ENCODE results near the gene FABP2. TPM values are rescaled to one million over a fixed set of nuclear protein-coding genes. Genes with fewer than 3 reads are reported as not detected.

FABP2 gene
- total RNA-seq, 1 donor from 2014 or later, result not detected

DNA sequence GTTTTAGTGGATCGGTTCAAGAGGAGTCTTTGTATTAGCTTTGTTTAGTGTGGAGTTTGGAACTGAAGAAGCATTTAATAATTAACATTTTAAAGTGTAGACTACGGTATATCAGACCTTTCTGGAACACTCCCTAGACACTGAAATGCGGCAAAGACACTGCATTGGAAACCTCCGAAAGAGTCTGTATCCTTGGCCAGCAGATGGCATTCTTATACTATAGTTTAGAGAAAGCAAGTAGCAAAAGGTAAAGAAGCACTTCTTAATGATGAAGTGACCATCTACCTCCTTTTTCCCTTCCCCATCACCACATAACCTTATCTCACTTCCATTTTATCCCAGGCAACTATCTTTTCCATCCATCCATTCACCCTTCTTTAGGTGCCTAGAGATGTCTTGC lies 7.6 kb downstream of the FABP2 start:
- H3K4me1 ChIP-seq (ENCODE audit: control insufficient read depth in 3 of 3, insufficient read depth in 3 of 3, low read length in 3 of 3), result no peaks in the 10 kb centered on the region
- H3K9ac ChIP-seq (ENCODE audit: low read depth in 1 of 3, low read length in 3 of 3), result no peak overlapping the region
- no peak overlapping the region for H3K4me3 ChIP-seq (ENCODE audit: low read length in 3 of 3)
- H3K9me3 ChIP-seq (ENCODE audit: control insufficient read depth in 3 of 3, low read length in 3 of 3), result no peaks in the 10 kb centered on the region
- no peak overlapping the region for H3K27ac ChIP-seq (ENCODE audit: low read depth, low read length)
- H3K36me3 ChIP-seq (ENCODE audit: control insufficient read depth in 3 of 3, insufficient read depth in 3 of 3, low read length in 3 of 3), result no peaks in the 10 kb centered on the region
- no peaks in the 10 kb centered on the region for H3K27me3 ChIP-seq (ENCODE audit: control insufficient read depth in 3 of 3, insufficient read depth in 3 of 3, low read length in 3 of 3)

DNA sequence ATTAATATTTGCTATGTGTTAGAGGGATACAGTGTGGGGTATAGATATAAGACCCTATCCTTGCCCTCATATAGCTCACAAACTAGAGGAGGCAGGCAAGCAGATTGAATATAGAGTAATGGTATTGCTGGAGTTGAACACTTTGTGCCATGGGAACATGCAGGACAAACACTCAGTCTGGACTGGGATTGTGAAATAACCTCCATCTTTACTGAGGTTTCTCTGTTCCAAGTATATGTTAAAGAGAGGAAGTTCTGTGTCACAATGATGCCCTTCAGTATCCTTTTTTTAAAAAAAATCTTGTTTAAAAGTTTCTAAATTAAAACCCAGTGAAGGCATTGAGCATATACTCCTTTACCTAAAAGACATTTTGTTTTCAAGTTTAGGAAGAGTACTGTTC lies 8.7 kb downstream of the FABP2 start:
- no peaks in the 10 kb centered on the region for H3K27me3 ChIP-seq (ENCODE audit: control insufficient read depth in 3 of 3, insufficient read depth in 3 of 3, low read length in 3 of 3)
- H3K4me1 ChIP-seq (ENCODE audit: control insufficient read depth in 3 of 3, insufficient read depth in 3 of 3, low read length in 3 of 3), result no peaks in the 10 kb centered on the region
- no peak overlapping the region for H3K4me3 ChIP-seq (ENCODE audit: low read length in 3 of 3)
- H3K9ac ChIP-seq (ENCODE audit: low read depth in 1 of 3, low read length in 3 of 3), result no peak overlapping the region
- no peaks in the 10 kb centered on the region for H3K9me3 ChIP-seq (ENCODE audit: control insufficient read depth in 3 of 3, low read length in 3 of 3)
- no peaks in the 10 kb centered on the region for H3K36me3 ChIP-seq (ENCODE audit: control insufficient read depth in 3 of 3, insufficient read depth in 3 of 3, low read length in 3 of 3)
- H3K27ac ChIP-seq (ENCODE audit: low read depth, low read length), result no peak overlapping the region

DNA sequence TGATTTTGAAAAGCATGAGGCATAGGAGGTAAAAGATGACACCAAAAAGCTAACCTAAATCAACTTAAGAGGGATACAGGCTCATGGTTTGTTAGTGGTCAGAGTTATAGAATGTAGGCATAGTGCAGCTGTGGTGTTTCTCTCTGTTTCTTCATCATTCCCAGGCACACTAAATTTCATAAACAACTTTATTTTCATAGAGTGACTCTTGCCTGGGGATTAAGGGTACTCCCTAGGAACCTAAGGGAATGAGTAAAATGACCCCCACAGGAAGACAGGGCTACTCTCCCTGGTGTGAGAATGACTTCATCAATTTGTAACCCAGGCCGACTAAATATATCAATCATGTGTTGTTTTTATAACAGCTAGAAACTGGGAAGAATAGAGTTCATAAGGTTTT lies 11.1 kb downstream of the FABP2 start:
- no peaks in the 10 kb centered on the region for H3K36me3 ChIP-seq (ENCODE audit: control insufficient read depth in 3 of 3, insufficient read depth in 3 of 3, low read length in 3 of 3)
- H3K9ac ChIP-seq (ENCODE audit: low read depth in 1 of 3, low read length in 3 of 3), result no peak overlapping the region
- no peaks in the 10 kb centered on the region for H3K9me3 ChIP-seq (ENCODE audit: control insufficient read depth in 3 of 3, low read length in 3 of 3)
- H3K4me1 ChIP-seq (ENCODE audit: control insufficient read depth in 3 of 3, insufficient read depth in 3 of 3, low read length in 3 of 3), result no peaks in the 10 kb centered on the region
- no peak overlapping the region for H3K4me3 ChIP-seq (ENCODE audit: low read length in 3 of 3)
- H3K27ac ChIP-seq (ENCODE audit: low read depth, low read length), result no peak overlapping the region
- H3K27me3 ChIP-seq (ENCODE audit: control insufficient read depth in 3 of 3, insufficient read depth in 3 of 3, low read length in 3 of 3), result no peaks in the 10 kb centered on the region

DNA sequence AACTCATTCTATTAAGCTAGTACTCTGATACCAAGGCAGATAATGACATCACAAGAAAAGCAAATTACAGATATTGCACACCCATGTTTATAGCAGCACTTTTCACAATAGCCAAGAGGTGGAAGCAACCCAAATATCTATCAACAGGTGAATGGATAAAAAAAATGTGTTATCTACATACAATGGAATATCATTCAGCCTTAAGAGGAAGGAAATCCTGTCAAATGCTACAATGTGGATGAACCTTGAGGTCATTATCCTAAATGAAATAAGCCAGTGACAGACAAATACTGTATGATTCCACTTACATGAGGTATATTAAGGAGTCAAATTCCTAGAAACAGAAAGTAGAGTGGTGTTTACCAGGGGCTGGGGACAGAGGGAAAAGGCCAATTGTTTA lies 14.3 kb downstream of the FABP2 start:
- Histone ChIP-seq H3K27me3 (ENCODE audit: control insufficient read depth in 3 of 3, insufficient read depth in 3 of 3, low read length in 3 of 3) (no peaks in the 10 kb centered on the region), H3K9ac (ENCODE audit: low read depth in 1 of 3, low read length in 3 of 3) (no peak overlapping the region)

DNA sequence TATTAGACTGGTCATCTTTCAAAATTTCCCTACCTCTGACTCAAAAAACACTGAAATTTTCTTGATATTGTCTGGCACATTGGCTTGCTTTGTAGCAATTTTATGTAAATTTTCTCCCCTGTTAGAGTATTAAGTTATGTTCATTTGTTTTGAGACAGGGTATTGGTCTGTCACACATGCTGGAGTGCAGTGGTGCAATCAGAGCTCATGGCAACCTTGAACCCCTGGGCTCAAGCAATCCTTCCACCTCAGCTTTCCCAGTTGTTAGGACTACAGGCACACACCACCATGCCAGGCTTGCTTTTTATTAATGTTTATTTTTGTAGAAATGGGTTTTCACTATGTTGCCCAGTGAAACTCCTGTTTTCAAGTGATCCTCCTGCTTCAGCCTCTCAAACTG lies 17.5 kb downstream of the FABP2 start:
- peaks cover 3 to 15% (median 7%) of the 10 kb centered on the region in 3 donors for H3K4me1 ChIP-seq (ENCODE audit: control insufficient read depth in 3 of 3, insufficient read depth in 3 of 3, low read length in 3 of 3)
- no peak overlapping the region for H3K9ac ChIP-seq (ENCODE audit: low read depth in 1 of 3, low read length in 3 of 3)
- H3K36me3 ChIP-seq (ENCODE audit: control insufficient read depth in 3 of 3, insufficient read depth in 3 of 3, low read length in 3 of 3), result no peaks in the 10 kb centered on the region
- H3K27ac ChIP-seq (ENCODE audit: low read depth, low read length), result no peak overlapping the region
- H3K9me3 ChIP-seq (ENCODE audit: control insufficient read depth in 3 of 3, low read length in 3 of 3), result no peaks in the 10 kb centered on the region
- no peaks in the 10 kb centered on the region for H3K27me3 ChIP-seq (ENCODE audit: control insufficient read depth in 3 of 3, insufficient read depth in 3 of 3, low read length in 3 of 3)
- no peak overlapping the region for H3K4me3 ChIP-seq (ENCODE audit: low read length in 3 of 3)

More for the DNA sequence above, 14.3 kb downstream of the FABP2 start:
- H3K4me3 ChIP-seq (ENCODE audit: low read length in 3 of 3), result no peak overlapping the region
- H3K27ac ChIP-seq (ENCODE audit: low read depth, low read length), result no peak overlapping the region
- no peaks in the 10 kb centered on the region for H3K9me3 ChIP-seq (ENCODE audit: control insufficient read depth in 3 of 3, low read length in 3 of 3)
- no peaks in the 10 kb centered on the region for H3K36me3 ChIP-seq (ENCODE audit: control insufficient read depth in 3 of 3, insufficient read depth in 3 of 3, low read length in 3 of 3)
- H3K4me1 ChIP-seq (ENCODE audit: control insufficient read depth in 3 of 3, insufficient read depth in 3 of 3, low read length in 3 of 3), result no peaks in the 10 kb centered on the region

DNA sequence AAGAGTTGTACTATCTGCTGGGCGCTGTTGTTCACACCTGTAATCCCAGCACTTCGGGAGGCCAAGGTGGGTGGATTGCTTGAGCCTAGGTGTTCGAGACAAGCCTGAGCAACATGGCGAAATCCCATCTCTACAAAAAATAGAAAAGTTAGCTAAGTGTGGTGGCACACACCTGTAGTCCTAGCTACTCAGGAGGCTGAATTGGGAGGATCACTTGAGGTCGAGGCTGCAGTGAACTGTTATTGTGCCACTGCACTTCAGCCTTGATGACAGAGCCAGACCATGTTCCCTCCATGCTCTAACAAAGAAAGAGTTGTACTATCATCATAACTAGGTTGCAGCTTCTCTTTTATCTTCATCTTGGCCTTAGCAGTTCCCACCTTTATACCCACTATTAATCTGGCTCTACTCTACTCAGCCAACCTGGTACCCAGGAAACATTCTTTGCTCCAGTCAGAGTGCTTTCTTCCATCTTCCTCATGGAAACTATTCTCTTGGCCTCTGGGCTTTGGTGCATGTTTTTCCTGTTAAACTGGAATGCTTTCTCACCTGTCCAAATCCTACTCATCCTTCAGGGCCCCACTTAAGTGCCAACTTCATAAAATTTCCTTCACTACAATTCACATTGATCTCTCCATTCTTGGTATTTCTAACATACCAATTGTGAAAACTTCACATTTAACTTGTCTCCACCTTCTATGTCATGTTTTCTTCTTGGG lies 18.2 kb downstream of the FABP2 start:
- Histone ChIP-seq H3K36me3 (ENCODE audit: control insufficient read depth in 3 of 3, insufficient read depth in 3 of 3, low read length in 3 of 3) (no peaks in the 10 kb centered on the region), H3K27me3 (ENCODE audit: control insufficient read depth in 3 of 3, insufficient read depth in 3 of 3, low read length in 3 of 3) (no peaks in the 10 kb centered on the region), H3K9ac (ENCODE audit: low read depth in 1 of 3, low read length in 3 of 3) (no peak overlapping the region), H3K4me3 (ENCODE audit: low read length in 3 of 3) (no peak overlapping the region), H3K27ac (ENCODE audit: low read depth, low read length) (no peak overlapping the region), H3K4me1 (ENCODE audit: control insufficient read depth in 3 of 3, insufficient read depth in 3 of 3, low read length in 3 of 3) (peaks cover 10 to 22% (median 14%) of the 10 kb centered on the region in 3 donors), H3K9me3 (ENCODE audit: control insufficient read depth in 3 of 3, low read length in 3 of 3) (no peaks in the 10 kb centered on the region)

DNA sequence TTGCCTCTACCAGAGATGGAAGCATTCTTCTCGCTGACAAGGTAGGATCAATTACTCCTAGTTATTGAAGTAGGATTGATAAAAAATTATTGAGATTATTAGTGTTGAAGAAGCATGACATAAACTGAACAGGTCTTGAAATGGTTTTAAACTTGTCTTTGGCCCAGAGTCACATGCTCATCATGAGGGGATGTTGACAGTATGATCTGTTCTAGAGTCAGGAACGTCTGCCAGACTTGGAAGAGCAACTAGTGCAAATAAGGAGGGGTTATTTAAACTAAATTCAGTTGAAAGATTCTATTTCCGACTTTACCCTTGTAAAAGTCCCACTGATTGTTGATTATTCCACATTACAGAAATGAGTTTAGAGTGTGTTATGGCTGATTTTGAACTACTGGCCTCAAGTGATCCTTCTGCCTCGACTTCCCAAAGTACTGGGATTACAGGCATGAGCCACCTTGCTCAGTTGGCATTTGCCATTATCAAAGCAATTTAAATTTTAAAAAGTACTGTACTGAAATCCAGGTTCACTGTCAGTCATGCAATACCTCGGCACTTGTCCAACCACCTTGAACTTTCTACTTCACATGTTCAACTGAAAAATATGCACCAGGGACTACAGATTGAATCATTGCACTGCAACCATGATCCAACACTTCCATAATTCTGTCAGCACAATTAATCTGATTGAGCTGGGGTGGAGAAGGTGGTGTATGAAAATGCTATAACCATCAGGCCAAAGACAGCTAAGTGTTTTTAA lies 19.7 kb downstream of the FABP2 start:
- Histone ChIP-seq H3K9ac (ENCODE audit: low read depth in 1 of 3, low read length in 3 of 3) (no peak overlapping the region), H3K9me3 (ENCODE audit: control insufficient read depth in 3 of 3, low read length in 3 of 3) (no peaks in the 10 kb centered on the region), H3K36me3 (ENCODE audit: control insufficient read depth in 3 of 3, insufficient read depth in 3 of 3, low read length in 3 of 3) (peaks cover 0 to 4% (median under 1%) of the 10 kb centered on the region in 3 donors), H3K27me3 (ENCODE audit: control insufficient read depth in 3 of 3, insufficient read depth in 3 of 3, low read length in 3 of 3) (no peaks in the 10 kb centered on the region), H3K4me1 (ENCODE audit: control insufficient read depth in 3 of 3, insufficient read depth in 3 of 3, low read length in 3 of 3) (peaks cover 19 to 26% (median 24%) of the 10 kb centered on the region in 3 donors), H3K4me3 (ENCODE audit: low read length in 3 of 3) (no peak overlapping the region), H3K27ac (ENCODE audit: low read depth, low read length) (no peak overlapping the region)

DNA sequence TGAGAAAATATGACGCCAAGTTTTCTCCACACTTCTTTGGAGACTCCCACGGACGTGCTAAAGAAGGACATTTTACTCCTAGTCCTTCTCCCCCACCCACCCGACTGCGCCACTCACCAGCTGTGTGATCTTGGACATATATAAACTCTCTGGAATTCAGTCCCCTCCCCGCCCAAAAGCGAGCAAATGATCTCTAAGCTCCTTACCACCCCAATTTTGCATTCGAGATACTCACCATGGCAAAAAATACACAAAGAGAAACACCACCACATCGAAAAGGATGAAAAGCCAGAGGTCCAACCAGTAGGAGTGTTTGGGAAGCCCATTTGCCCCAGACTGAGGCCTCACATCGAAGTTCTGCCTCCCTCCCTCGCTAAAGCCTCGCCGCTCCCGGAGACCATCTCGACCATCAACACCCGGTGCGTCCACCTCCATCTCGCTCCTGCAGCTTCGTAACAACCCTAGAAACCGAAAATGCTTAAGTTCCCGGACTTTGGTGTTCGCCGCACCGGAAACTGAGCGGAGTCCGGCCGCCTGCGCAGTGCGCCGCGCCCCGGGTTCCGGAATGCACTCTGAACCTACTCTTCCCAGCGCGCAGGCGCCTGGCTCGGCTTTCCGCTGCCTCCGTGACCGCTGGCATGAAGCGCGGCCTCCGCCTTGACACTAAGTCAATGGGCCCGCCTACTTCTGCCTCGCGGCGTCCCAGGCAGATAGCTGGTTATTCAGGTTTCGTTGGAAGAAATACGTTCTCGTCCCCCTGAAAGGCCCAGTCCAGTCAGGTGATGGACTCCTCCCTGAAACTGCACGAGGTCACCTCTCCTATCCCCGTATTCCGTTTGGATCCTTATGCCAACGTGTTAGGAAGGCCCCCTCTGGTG lies 21.6 kb downstream of the FABP2 start:
- Histone ChIP-seq H3K36me3 (ENCODE audit: control insufficient read depth in 3 of 3, insufficient read depth in 3 of 3, low read length in 3 of 3) (peaks cover 7 to 16% (median 11%) of the 10 kb centered on the region in 3 donors), H3K27me3 (ENCODE audit: control insufficient read depth in 3 of 3, insufficient read depth in 3 of 3, low read length in 3 of 3) (no peaks in the 10 kb centered on the region), H3K27ac (ENCODE audit: low read depth, low read length) (peak overlapping the region; percentile 95), H3K9me3 (ENCODE audit: control insufficient read depth in 3 of 3, low read length in 3 of 3) (no peaks in the 10 kb centered on the region), H3K4me3 (ENCODE audit: low read length in 3 of 3) (peak overlapping the region; percentile 84 to 99 (median 97)), H3K4me1 (ENCODE audit: control insufficient read depth in 3 of 3, insufficient read depth in 3 of 3, low read length in 3 of 3) (peaks cover 19 to 26% (median 24%) of the 10 kb centered on the region in 3 donors), H3K9ac (ENCODE audit: low read depth in 1 of 3, low read length in 3 of 3) (peak overlapping the region; percentile 93 to 99 (median 97))

DNA sequence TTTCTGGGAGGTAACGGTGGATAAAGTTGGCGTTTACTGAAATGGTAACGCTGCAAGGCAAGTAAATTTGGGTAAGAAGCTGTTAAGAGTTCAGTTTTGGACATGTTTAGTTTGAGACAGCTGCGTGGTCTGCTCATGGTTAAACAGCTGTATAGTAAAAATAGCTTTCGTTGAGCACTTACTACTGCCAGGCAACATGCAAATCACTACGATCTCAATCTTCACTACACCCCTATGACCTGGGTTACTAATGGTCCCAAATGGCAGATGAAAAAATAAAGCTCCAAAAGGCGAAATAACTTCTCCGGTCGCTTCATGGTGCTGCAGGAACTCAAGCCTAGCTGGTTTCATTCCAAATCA lies 22.2 kb downstream of the FABP2 start:
- peak overlapping the region; percentile 93 to 99 (median 97) for H3K9ac ChIP-seq (ENCODE audit: low read depth in 1 of 3, low read length in 3 of 3)
- peaks cover 7 to 16% (median 11%) of the 10 kb centered on the region in 3 donors for H3K36me3 ChIP-seq (ENCODE audit: control insufficient read depth in 3 of 3, insufficient read depth in 3 of 3, low read length in 3 of 3)
- no peaks in the 10 kb centered on the region for H3K27me3 ChIP-seq (ENCODE audit: control insufficient read depth in 3 of 3, insufficient read depth in 3 of 3, low read length in 3 of 3)
- H3K4me1 ChIP-seq (ENCODE audit: control insufficient read depth in 3 of 3, insufficient read depth in 3 of 3, low read length in 3 of 3), result peaks cover 19 to 26% (median 24%) of the 10 kb centered on the region in 3 donors
- peak overlapping the region; percentile 95 for H3K27ac ChIP-seq (ENCODE audit: low read depth, low read length)
- H3K4me3 ChIP-seq (ENCODE audit: low read length in 3 of 3), result peak overlapping the region; percentile 84 to 99 (median 97)
- H3K9me3 ChIP-seq (ENCODE audit: control insufficient read depth in 3 of 3, low read length in 3 of 3), result no peaks in the 10 kb centered on the region

Measured in skeletal muscle tissue (tissue), 4 donors.